H9 (cell line): ENCODE measurements around the gene ZBTB44. TPM values are rescaled to one million over a fixed set of nuclear protein-coding genes. Genes with fewer than 3 reads are reported as not detected.

ENCODE experiments used
- DNase-seq: peaks from one replicate; pipeline ENCODE4 v3.0.0-alpha.2; 2017
- H2AFZ ChIP-seq: one replicate; pipeline ENCODE4 v1.6.1; 2013; ENCODE audit warnings: mild to moderate bottlenecking, low read length, control low read depth, moderate library complexity
- H2AK5ac ChIP-seq: 2 replicates; pipeline ENCODE4 v1.6.1; 2013; ENCODE audit warnings: low read length, control low read depth, mixed read lengths; ENCODE audit not compliant: insufficient read length
- H2BK120ac ChIP-seq: one replicate; pipeline ENCODE4 v1.6.1; 2013; ENCODE audit warnings: low read depth, mild to moderate bottlenecking, low read length, control low read depth, inconsistent platforms; ENCODE audit not compliant: poor library complexity, severe bottlenecking
- H2BK12ac ChIP-seq: 2 replicates; pipeline ENCODE4 v1.6.1; 2013; ENCODE audit warnings: low read length, control low read depth, mixed read lengths, low read depth; ENCODE audit not compliant: insufficient read length
- H2BK15ac ChIP-seq: 2 replicates; pipeline ENCODE4 v1.6.1; 2013; ENCODE audit warnings: low read depth, low read length, control low read depth
- H2BK20ac ChIP-seq: one replicate; pipeline ENCODE4 v1.6.1; 2013; ENCODE audit warnings: low read depth, mild to moderate bottlenecking, low read length, control low read depth, inconsistent platforms; ENCODE audit not compliant: poor library complexity, severe bottlenecking
- H2BK5ac ChIP-seq: 2 replicates; pipeline ENCODE4 v1.6.1; 2013; ENCODE audit warnings: low read length, control low read depth, mixed read lengths; ENCODE audit not compliant: insufficient read length
- H3K14ac ChIP-seq: 2 replicates; pipeline ENCODE4 v1.6.1; 2013; ENCODE audit warnings: low read length, control low read depth; ENCODE audit not compliant: insufficient read depth
- H3K18ac ChIP-seq: 2 replicates; pipeline ENCODE4 v1.6.1; 2013; ENCODE audit warnings: low read depth, mild to moderate bottlenecking, mixed read lengths, low read length, control low read depth; ENCODE audit not compliant: insufficient read length
- H3K23ac ChIP-seq: 2 replicates; pipeline ENCODE4 v1.6.1; 2013; ENCODE audit warnings: low read length, control low read depth, mixed read lengths, low read depth; ENCODE audit not compliant: insufficient read length
- H3K23me2 ChIP-seq: 2 replicates; pipeline ENCODE4 v1.6.1; 2013; ENCODE audit warnings: low read depth, mild to moderate bottlenecking, mixed read lengths, low read length, control low read depth; ENCODE audit not compliant: insufficient read length, poor library complexity, severe bottlenecking
- H3K27ac ChIP-seq: 2 replicates; pipeline ENCODE4 v1.5.1; 2013; ENCODE audit warnings: low read length, control low read depth, mixed read lengths, low read depth; ENCODE audit not compliant: insufficient read length
- H3K27me3 ChIP-seq: 2 replicates; pipeline ENCODE4 v1.6.1; 2013; ENCODE audit warnings: low read length, control low read depth, inconsistent platforms; ENCODE audit not compliant: insufficient read depth
- H3K4ac ChIP-seq: 2 replicates; pipeline ENCODE4 v1.6.1; 2013; ENCODE audit warnings: low read depth, mild to moderate bottlenecking, control low read depth, inconsistent platforms, low read length, moderate library complexity
- H3K4me1 ChIP-seq: 2 replicates; pipeline ENCODE4 v1.6.1; 2013; ENCODE audit warnings: low read length, control low read depth, inconsistent platforms; ENCODE audit not compliant: insufficient read depth
- H3K4me2 ChIP-seq: 2 replicates; pipeline ENCODE4 v1.6.1; 2013; ENCODE audit warnings: low read length, control low read depth, mixed read lengths; ENCODE audit not compliant: insufficient read length, insufficient read depth
- H3K56ac ChIP-seq: 2 replicates; pipeline ENCODE4 v1.6.1; 2013; ENCODE audit warnings: low read depth, mild to moderate bottlenecking, mixed read lengths, low read length, control low read depth; ENCODE audit not compliant: insufficient read length
- H3K79me1 ChIP-seq: 2 replicates; pipeline ENCODE4 v1.6.1; 2013; ENCODE audit warnings: low read depth, mild to moderate bottlenecking, moderate library complexity, low read length, control low read depth, inconsistent platforms; ENCODE audit not compliant: insufficient read depth, poor library complexity, severe bottlenecking
- H3K79me2 ChIP-seq: 2 replicates; pipeline ENCODE4 v1.6.1; 2013; ENCODE audit warnings: low read length, control low read depth, inconsistent platforms; ENCODE audit not compliant: insufficient read depth
- H3K9ac ChIP-seq: 2 replicates; pipeline ENCODE4 v1.6.1; 2013; ENCODE audit warnings: low read length, control low read depth, mixed read lengths; ENCODE audit not compliant: insufficient read length; ENCODE audit errors: extremely low read depth
- H3K9me3 ChIP-seq: one replicate; pipeline ENCODE4 v1.6.1; 2013; ENCODE audit warnings: low read depth, low read length, inconsistent platforms; ENCODE audit not compliant: control insufficient read depth
- H3T11ph ChIP-seq: one replicate; pipeline ENCODE4 v1.6.1; 2013; ENCODE audit warnings: mild to moderate bottlenecking, low read length, control low read depth, inconsistent platforms
- H4K20me1 ChIP-seq: one replicate; pipeline ENCODE4 v1.6.1; 2013; ENCODE audit not compliant: control insufficient read depth, insufficient read length, insufficient read depth
- H4K5ac ChIP-seq: 2 replicates; pipeline ENCODE4 v1.6.1; 2013; ENCODE audit warnings: low read depth, mild to moderate bottlenecking, mixed read lengths, low read length, control low read depth; ENCODE audit not compliant: insufficient read length
- H4K8ac ChIP-seq: replicated peaks from 2 replicates; pipeline ENCODE4 v1.6.1; 2013; ENCODE audit warnings: low read length, control low read depth, mixed read lengths, low read depth; ENCODE audit not compliant: insufficient read length
- H4K91ac ChIP-seq: 2 replicates; pipeline ENCODE4 v1.6.1; 2013; ENCODE audit warnings: low read depth, mild to moderate bottlenecking, moderate library complexity, mixed read lengths, low read length, control low read depth; ENCODE audit not compliant: insufficient read length
- H3K27ac Mint-ChIP-seq, 3 experiments: 2 replicates in 2 of 3; 3 replicates in 1 of 3; pipeline ENCODE4 v1.8.0; 2020 to 2021; ENCODE audit warnings: mixed read lengths in 3 of 3, mild to moderate bottlenecking in 1 of 3, moderate library complexity in 1 of 3
- H3K27me3 Mint-ChIP-seq: 2 replicates; pipeline ENCODE4 v1.8.0; 2021; ENCODE audit warnings: low read depth, mild to moderate bottlenecking, moderate library complexity, mixed read lengths
- H3K36me3 Mint-ChIP-seq, 3 experiments: 2 replicates in 2 of 3; 3 replicates in 1 of 3; pipeline ENCODE4 v1.8.0; 2020 to 2021; ENCODE audit warnings: low read depth in 3 of 3, mixed read lengths in 3 of 3; ENCODE audit not compliant: insufficient read depth in 1 of 3
- H3K4me1 Mint-ChIP-seq, 2 experiments: 2 replicates each; pipeline ENCODE4 v1.8.0; 2020; ENCODE audit warnings: mixed read lengths in 2 of 2
- H3K4me3 Mint-ChIP-seq, 2 experiments: 2 replicates in 1 of 2; 3 replicates in 1 of 2; pipeline ENCODE4 v1.8.0; 2020 to 2021; ENCODE audit warnings: mild to moderate bottlenecking in 2 of 2, mixed read lengths in 2 of 2, moderate library complexity in 1 of 2
- H3K9me3 Mint-ChIP-seq, 2 experiments: 2 replicates in 1 of 2; 3 replicates in 1 of 2; pipeline ENCODE4 v1.8.0; 2020; ENCODE audit warnings: mild to moderate bottlenecking in 2 of 2, mixed read lengths in 2 of 2, moderate library complexity in 1 of 2
- CTCF ChIP-seq: fragments of 200-600 bp; sonication (generic); conservative IDR thresholded peaks from 3 replicates; pipeline ENCODE4 v1.8.0; 2021; ENCODE audit warnings: antibody characterized with exemption, mild to moderate bottlenecking
- WGBS: extraction: QIAGEN DNeasy Blood & Tissue Kit; methylation state at CpG from one replicate; pipeline ENCODE4 v1.1.7; 2013; ENCODE audit warnings: missing lambda C conversion rate, low lambda C conversion rate, mixed read lengths; ENCODE audit not compliant: insufficient read length; ENCODE audit errors: extremely low coverage; 5-methylcytosine and 5-hydroxymethylcytosine counted together
- total RNA-seq: library from RNA; stranded (reverse); gene quantifications from 2 replicates; pipeline ENCODE4 v1.2.1, GENCODE V29; 2021

Gene ZBTB44
- total RNA-seq, 1 experiment from 2014 or later, result 67.7 TPM

- no peaks in the 10 kb centered on the region; the same call in 1 of the 2 replicates for H3K4me1 ChIP-seq
- DNase-seq, result peak; percentile 25
- H4K91ac ChIP-seq, result no peak overlapping the region
- Mint-ChIP-seq H3K27me3 (peaks cover 4% of the 10 kb centered on the region), H3K4me1 (peaks cover 3 to 6% of the 10 kb centered on the region in 2 experiments; a peak in 3 of 4 replicates), H3K36me3 (peaks cover 1 to 4% (median 2%) of the 10 kb centered on the region in 3 experiments; a peak in 3 of 7 replicates), H3K27ac (peak overlapping the region in 1 of 3 experiments; percentile 20; a peak in 2 of 7 replicates), H3K4me3 (no peak overlapping the region), H3K9me3 (no peaks in the 10 kb centered on the region; a peak in 1 of 5 replicates)
- no peak overlapping the region for H2BK20ac ChIP-seq
- H3K27me3 ChIP-seq, result no peaks in the 10 kb centered on the region
- H3K4me2 ChIP-seq, result no peak overlapping the region
- no peak overlapping the region for H2AK5ac ChIP-seq
- H3K4ac ChIP-seq, result no peak overlapping the region
- H2BK15ac ChIP-seq, result no peak overlapping the region
- no peak overlapping the region for H3K23ac ChIP-seq
- H4K5ac ChIP-seq, result no peak overlapping the region
- no peak overlapping the region for H3K14ac ChIP-seq
- no peak overlapping the region for H3K18ac ChIP-seq
- no peak overlapping the region for H4K8ac ChIP-seq
- H2BK5ac ChIP-seq, result no peak overlapping the region
- H3K23me2 ChIP-seq, result no peaks in the 10 kb centered on the region
- H4K20me1 ChIP-seq, result no peaks in the 10 kb centered on the region
- no peak overlapping the region for H2BK120ac ChIP-seq
- H3K56ac ChIP-seq, result no peak overlapping the region
- no peak overlapping the region for H3K27ac ChIP-seq
- no peaks in the 10 kb centered on the region for H3K79me1 ChIP-seq
- H2BK12ac ChIP-seq, result no peak overlapping the region
- H3K9me3 ChIP-seq, result no peaks in the 10 kb centered on the region
- no peak overlapping the region for H3K9ac ChIP-seq
- no peaks in the 10 kb centered on the region for H3K79me2 ChIP-seq
- no peak for TF ChIP-seq CTCF
- no peak overlapping the region for H3T11ph ChIP-seq
- no peak overlapping the region for H2AFZ ChIP-seq
- WGBS, result no CpG with 5 or more reads among the region's 23 CpGs
These were observed 104.5 kb downstream of the ZBTB44 start for GRCh38 chr11:130209954-130210854.
